Type B pancreatic cell (in vitro differentiated cells): ENCODE measurements around the gene RPTOR. TPM values are rescaled to one million over a fixed set of nuclear protein-coding genes. Genes with fewer than 3 reads are reported as not detected.

Source experiments
- DNase-seq: peaks from one replicate; pipeline ENCODE4 v3.0.0; 2021; ENCODE audit warnings: mixed read lengths; ENCODE audit not compliant: unreplicated experiment; ENCODE audit errors: extremely low spot score
- H3K27ac Mint-ChIP-seq: 2 replicates; pipeline ENCODE4 v1.8.0; 2021; ENCODE audit warnings: mild to moderate bottlenecking, mixed read lengths
- H3K27me3 Mint-ChIP-seq: 2 replicates; pipeline ENCODE4 v1.8.0; 2021; ENCODE audit warnings: mixed read lengths
- H3K36me3 Mint-ChIP-seq: 2 replicates; pipeline ENCODE4 v1.8.0; 2021; ENCODE audit warnings: mixed read lengths
- H3K4me1 Mint-ChIP-seq: one replicate; pipeline ENCODE4 v1.8.0; 2021; ENCODE audit warnings: mixed read lengths; ENCODE audit not compliant: unreplicated experiment
- H3K4me3 Mint-ChIP-seq: 2 replicates; pipeline ENCODE4 v1.8.0; 2021; ENCODE audit warnings: mild to moderate bottlenecking, mixed read lengths
- H3K9me3 Mint-ChIP-seq: 2 replicates; pipeline ENCODE4 v1.8.0; 2021; ENCODE audit warnings: mixed read lengths
- CTCF ChIP-seq: fragments of 200-600 bp; sonication (generic); conservative IDR thresholded peaks from 2 replicates; pipeline ENCODE4 v1.5.0; 2021; ENCODE audit warnings: antibody characterized with exemption, mild to moderate bottlenecking
- total RNA-seq: library from RNA; stranded (reverse); gene quantifications from 2 replicates; pipeline ENCODE4 v1.2.1, GENCODE V29; 2021; ENCODE audit warnings: low replicate concordance

RPTOR gene
- total RNA-seq, 1 donor from 2014 or later: 39.8 TPM

GRCh38 chr17:80511222-80512180 is 33.1 kb upstream of the RPTOR start:
- Mint-ChIP-seq H3K4me1 (peaks cover 3% of the 10 kb centered on the region), H3K36me3 (no peaks in the 10 kb centered on the region), H3K27me3 (peaks cover 17% of the 10 kb centered on the region), H3K9me3 (no peaks in the 10 kb centered on the region), H3K27ac (no peak overlapping the region), H3K4me3 (no peak overlapping the region)
- peak; percentile 20 for TF ChIP-seq CTCF
- DNase-seq: no peak

GRCh38 chr17:80512233-80512632 is 32.4 kb upstream of the RPTOR start:
- Mint-ChIP-seq H3K27ac (no peak overlapping the region), H3K27me3 (peaks cover 9% of the 10 kb centered on the region), H3K4me3 (no peak overlapping the region), H3K36me3 (no peaks in the 10 kb centered on the region), H3K9me3 (no peaks in the 10 kb centered on the region), H3K4me1 (peaks cover 3% of the 10 kb centered on the region)
- no peak for DNase-seq
- TF ChIP-seq CTCF: no peak

GRCh38 chr17:80513201-80513600 is 31.4 kb upstream of the RPTOR start:
- Mint-ChIP-seq H3K9me3 (no peaks in the 10 kb centered on the region), H3K4me3 (no peak overlapping the region), H3K36me3 (no peaks in the 10 kb centered on the region), H3K27ac (no peak overlapping the region), H3K4me1 (peaks cover 3% of the 10 kb centered on the region), H3K27me3 (peaks cover 4% of the 10 kb centered on the region)
- no peak for TF ChIP-seq CTCF
- no peak for DNase-seq

- Mint-ChIP-seq H3K4me3 (no peak overlapping the region), H3K27ac (no peak overlapping the region), H3K27me3 (peaks cover 4% of the 10 kb centered on the region), H3K9me3 (no peaks in the 10 kb centered on the region), H3K4me1 (peaks cover 3% of the 10 kb centered on the region), H3K36me3 (no peaks in the 10 kb centered on the region)
- DNase-seq: no peak
- TF ChIP-seq CTCF: no peak
These were observed 30.7 kb upstream of the RPTOR start for GRCh38 chr17:80513892-80514291.

GRCh38 chr17:80516171-80516932 is 28.3 kb upstream of the RPTOR start:
- no peak for TF ChIP-seq CTCF

More at GRCh38 chr17:80516171-80516932, 28.3 kb upstream of the RPTOR start:
- no peaks in the 10 kb centered on the region for H3K9me3 Mint-ChIP-seq
- no peaks in the 10 kb centered on the region for H3K36me3 Mint-ChIP-seq
- no peak overlapping the region for H3K4me3 Mint-ChIP-seq
- no peak overlapping the region for H3K27ac Mint-ChIP-seq
- H3K27me3 Mint-ChIP-seq: peaks cover 14% of the 10 kb centered on the region
- no peak for DNase-seq
- H3K4me1 Mint-ChIP-seq: peaks cover 3% of the 10 kb centered on the region
